ENCODE measurements around the gene ZFHX2. TPM values are rescaled to one million over a fixed set of nuclear protein-coding genes. Genes with fewer than 3 reads are reported as not detected.
A peak's percentile ranks its signal among the peaks of the same experiment; 100 is the strongest.

The ZFHX2 gene
- total and polyA plus RNA-seq, 2 of the 13 experiments (the other 11 are each of a cell fraction or from before 2014, with no cell fraction given): 0.17 to 0.44 TPM

- TF ChIP-seq ZBTB44 (CRISPR knock-in tag; IDR thresholded peaks at IDR 0.05) (no peak), AGO1 (IDR thresholded peaks at IDR 0.05; ENCODE audit: low read depth, low read length, poor library complexity, severe bottlenecking) (no peak), ZNF687 (CRISPR knock-in tag; IDR thresholded peaks at IDR 0.05) (no peak), ZMYM4 (CRISPR knock-in tag; IDR thresholded peaks at IDR 0.05) (no peak), PAF1 (CRISPR knock-in tag; IDR thresholded peaks at IDR 0.05) (no peak), TCF7L2 (IDR thresholded peaks at IDR 0.05; ENCODE audit: low read depth, low read length) (no peak), AGO2 (optimal IDR thresholded peaks at IDR 0.05; ENCODE audit: low read depth, low read length) (peak; percentile 57), TSC22D2 (CRISPR knock-in tag; IDR thresholded peaks at IDR 0.05; ENCODE audit: borderline replicate concordance) (no peak), SP2 (CRISPR knock-in tag; IDR thresholded peaks at IDR 0.05) (no peak), MED13 (CRISPR knock-in tag; IDR thresholded peaks at IDR 0.05) (no peak), ZMYM2 (CRISPR knock-in tag; IDR thresholded peaks at IDR 0.05) (no peak), ZNF20 (CRISPR knock-in tag; IDR thresholded peaks at IDR 0.05) (no peak), ZNF225 (CRISPR knock-in tag; IDR thresholded peaks at IDR 0.05) (no peak), ZNF598 (CRISPR knock-in tag; IDR thresholded peaks at IDR 0.05; ENCODE audit: borderline replicate concordance) (no peak), MXD3 (CRISPR knock-in tag; IDR thresholded peaks at IDR 0.05) (no peak), SNAI1 (CRISPR knock-in tag; IDR thresholded peaks at IDR 0.05; ENCODE audit: borderline replicate concordance) (no peak)
- TF ChIP-seq, protein P1, sequence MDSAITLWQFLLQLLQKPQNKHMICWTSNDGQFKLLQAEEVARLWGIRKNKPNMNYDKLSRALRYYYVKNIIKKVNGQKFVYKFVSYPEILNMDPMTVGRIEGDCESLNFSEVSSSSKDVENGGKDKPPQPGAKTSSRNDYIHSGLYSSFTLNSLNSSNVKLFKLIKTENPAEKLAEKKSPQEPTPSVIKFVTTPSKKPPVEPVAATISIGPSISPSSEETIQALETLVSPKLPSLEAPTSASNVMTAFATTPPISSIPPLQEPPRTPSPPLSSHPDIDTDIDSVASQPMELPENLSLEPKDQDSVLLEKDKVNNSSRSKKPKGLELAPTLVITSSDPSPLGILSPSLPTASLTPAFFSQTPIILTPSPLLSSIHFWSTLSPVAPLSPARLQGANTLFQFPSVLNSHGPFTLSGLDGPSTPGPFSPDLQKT (CRISPR knock-in tag; IDR thresholded peaks at IDR 0.05; ENCODE audit: borderline replicate concordance): no peak
- TF ChIP-seq, protein P2, sequence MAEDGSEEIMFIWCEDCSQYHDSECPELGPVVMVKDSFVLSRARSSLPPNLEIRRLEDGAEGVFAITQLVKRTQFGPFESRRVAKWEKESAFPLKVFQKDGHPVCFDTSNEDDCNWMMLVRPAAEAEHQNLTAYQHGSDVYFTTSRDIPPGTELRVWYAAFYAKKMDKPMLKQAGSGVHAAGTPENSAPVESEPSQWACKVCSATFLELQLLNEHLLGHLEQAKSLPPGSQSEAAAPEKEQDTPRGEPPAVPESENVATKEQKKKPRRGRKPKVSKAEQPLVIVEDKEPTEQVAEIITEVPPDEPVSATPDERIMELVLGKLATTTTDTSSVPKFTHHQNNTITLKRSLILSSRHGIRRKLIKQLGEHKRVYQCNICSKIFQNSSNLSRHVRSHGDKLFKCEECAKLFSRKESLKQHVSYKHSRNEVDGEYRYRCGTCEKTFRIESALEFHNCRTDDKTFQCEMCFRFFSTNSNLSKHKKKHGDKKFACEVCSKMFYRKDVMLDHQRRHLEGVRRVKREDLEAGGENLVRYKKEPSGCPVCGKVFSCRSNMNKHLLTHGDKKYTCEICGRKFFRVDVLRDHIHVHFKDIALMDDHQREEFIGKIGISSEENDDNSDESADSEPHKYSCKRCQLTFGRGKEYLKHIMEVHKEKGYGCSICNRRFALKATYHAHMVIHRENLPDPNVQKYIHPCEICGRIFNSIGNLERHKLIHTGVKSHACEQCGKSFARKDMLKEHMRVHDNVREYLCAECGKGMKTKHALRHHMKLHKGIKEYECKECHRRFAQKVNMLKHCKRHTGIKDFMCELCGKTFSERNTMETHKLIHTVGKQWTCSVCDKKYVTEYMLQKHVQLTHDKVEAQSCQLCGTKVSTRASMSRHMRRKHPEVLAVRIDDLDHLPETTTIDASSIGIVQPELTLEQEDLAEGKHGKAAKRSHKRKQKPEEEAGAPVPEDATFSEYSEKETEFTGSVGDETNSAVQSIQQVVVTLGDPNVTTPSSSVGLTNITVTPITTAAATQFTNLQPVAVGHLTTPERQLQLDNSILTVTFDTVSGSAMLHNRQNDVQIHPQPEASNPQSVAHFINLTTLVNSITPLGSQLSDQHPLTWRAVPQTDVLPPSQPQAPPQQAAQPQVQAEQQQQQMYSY (CRISPR knock-in tag; IDR thresholded peaks at IDR 0.05): no peak
- TF ChIP-seq, protein P3, sequence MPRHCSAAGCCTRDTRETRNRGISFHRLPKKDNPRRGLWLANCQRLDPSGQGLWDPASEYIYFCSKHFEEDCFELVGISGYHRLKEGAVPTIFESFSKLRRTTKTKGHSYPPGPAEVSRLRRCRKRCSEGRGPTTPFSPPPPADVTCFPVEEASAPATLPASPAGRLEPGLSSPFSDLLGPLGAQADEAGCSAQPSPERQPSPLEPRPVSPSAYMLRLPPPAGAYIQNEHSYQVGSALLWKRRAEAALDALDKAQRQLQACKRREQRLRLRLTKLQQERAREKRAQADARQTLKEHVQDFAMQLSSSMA (CRISPR knock-in tag; IDR thresholded peaks at IDR 0.05): 0 out of 2 replicates have a peak, but pooled peaks have one; percentile 2
Observed at GRCh38 chr14:23565626-23566025, 14.1 kb upstream of the ZFHX2 start (continued).

All from HepG2 (cell line).